Mucosa of descending colon (tissue), 3 donors: Measurements from ENCODE around the gene PTPRN2. TPM values are rescaled to one million over a fixed set of nuclear protein-coding genes. Genes with fewer than 3 reads are reported as not detected.
"Not testable (repeated sequence)": the region's sequence is repeated elsewhere in the genome, so short reads cannot be mapped to it uniquely, and the experiment has no call there.

Source experiments
- ATAC-seq: fragments of 200-7000 bp; cut with Tn5 transposase; one replicate; pipeline ENCODE4 v1.9.1; 2020; ENCODE audit warnings: mild to moderate bottlenecking, moderate library complexity
- DNase-seq, 3 donors: peaks; one replicate each; pipeline ENCODE4 v3.0.0-alpha.2; 2020
- H3K36me3 ChIP-seq: fragments of 200-600 bp; one replicate; pipeline ENCODE4 v1.8.0; 2021; ENCODE audit warnings: low read depth, mild to moderate bottlenecking
- H3K4me1 ChIP-seq: fragments of 200-600 bp; one replicate; pipeline ENCODE4 v1.8.0; 2021; ENCODE audit warnings: low read depth, mild to moderate bottlenecking
- H3K4me3 ChIP-seq: fragments of 200-600 bp; one replicate; pipeline ENCODE4 v1.8.0; 2021; ENCODE audit warnings: mild to moderate bottlenecking
- H3K9me3 ChIP-seq: fragments of 200-600 bp; one replicate; pipeline ENCODE4 v1.8.0; 2021; ENCODE audit warnings: mild to moderate bottlenecking
- intact Hi-C, 2 donors: fragments of 100-400 bp; cut with DNase I in 1 of 2; cut with micrococcal nuclease in 1 of 2; formaldehyde crosslinking; loops; one replicate each; pipeline versions ENCODE4 v1.11.0 to v1.11.1; 2022; cut with DNase I, micrococcal nuclease
- total RNA-seq, 3 donors: library from RNA; stranded (reverse); fragmentation: NEBNext Ultra II Directional in 2 of 3; extraction: Animal tissue kit (Norgen Biotek cat#: 25700) in 2 of 3; gene quantifications; one replicate each; pipeline versions ENCODE4 v1.2.1 to v1.2.4, GENCODE V29; 2021 to 2023
- TF ChIP-seq, protein P1 (sequence below): fragments of 200-600 bp; IDR thresholded peaks from one replicate; pipeline ENCODE4 v1.8.0; 2022; ENCODE audit warnings: antibody characterized with exemption, mild to moderate bottlenecking
- donor health status: DM: no; HTN: no; CAD: no; lungs with moderate emphysema.
- donor health status: DM: no; HTN: no; CAD: no.
- donor health status: DM: no; HTN: yes; CAD: no.

Gene PTPRN2
- total RNA-seq, 3 donors from 2014 or later = 12.5 to 28.0 (median 26.2) TPM

DNA sequence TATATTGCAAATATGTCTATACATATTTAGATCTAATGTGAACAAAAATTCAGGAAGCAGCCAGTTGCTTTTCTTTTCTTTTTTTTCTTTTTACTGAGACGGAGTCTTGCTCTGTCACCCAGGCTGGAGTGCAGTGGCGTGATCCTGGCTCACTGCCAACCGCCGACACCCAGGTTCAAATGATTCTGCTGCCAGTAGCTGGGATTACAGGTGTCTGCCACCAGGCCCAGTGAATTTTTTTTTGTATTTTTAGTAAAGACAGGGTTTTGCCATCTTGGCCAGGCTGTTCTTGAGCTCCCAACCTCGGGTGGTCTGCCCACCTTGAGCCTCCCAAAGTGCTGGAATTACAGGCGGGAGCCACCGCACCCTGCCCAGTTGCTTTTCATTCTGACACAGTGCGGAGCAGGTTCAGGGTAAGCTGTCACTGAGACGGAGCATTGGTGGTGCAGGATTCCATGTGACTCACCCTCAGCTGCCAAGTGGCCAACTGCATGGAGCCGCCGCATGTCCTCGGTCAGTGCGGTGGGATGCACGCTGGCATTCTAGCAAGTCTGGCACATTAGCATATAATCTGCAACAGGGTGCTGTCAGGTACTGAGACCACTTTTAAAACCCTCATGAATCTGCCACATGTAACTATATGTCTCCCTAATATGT is 888.1 kb downstream of the PTPRN2 start:
- H3K4me1 ChIP-seq = no peaks in the 10 kb centered on the region
- intact Hi-C loops = no loop called here

DNA sequence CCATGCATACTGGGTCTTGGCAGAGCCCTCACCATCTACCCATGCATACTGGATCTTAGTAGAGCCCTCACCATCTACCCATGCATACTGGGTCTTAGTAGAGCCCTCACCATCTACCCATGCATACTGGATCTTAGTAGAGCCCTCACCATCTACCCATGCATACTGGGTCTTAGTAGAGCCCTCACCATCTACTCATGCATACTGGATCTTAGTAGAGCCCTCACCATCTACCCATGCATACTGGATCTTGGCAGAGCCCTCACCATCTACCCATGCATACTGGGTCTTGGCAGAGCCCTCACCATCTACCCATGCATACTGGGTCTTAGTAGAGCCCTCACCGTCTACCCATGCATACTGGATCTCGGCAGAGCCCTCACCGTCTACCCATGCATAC is 890.3 kb downstream of the PTPRN2 start:
- intact Hi-C loops, DNase-seq, H3K4me1 ChIP-seq, ATAC-seq, H3K36me3 ChIP-seq, H3K9me3 ChIP-seq, H3K4me3 ChIP-seq: not testable (repeated sequence)

More for the DNA sequence above, 888.1 kb downstream of the PTPRN2 start:
- Histone ChIP-seq H3K36me3 (no peaks in the 10 kb centered on the region), H3K9me3 (no peaks in the 10 kb centered on the region), H3K4me3 (no peak overlapping the region)
- no peak for ATAC-seq
- TF ChIP-seq, protein P1, sequence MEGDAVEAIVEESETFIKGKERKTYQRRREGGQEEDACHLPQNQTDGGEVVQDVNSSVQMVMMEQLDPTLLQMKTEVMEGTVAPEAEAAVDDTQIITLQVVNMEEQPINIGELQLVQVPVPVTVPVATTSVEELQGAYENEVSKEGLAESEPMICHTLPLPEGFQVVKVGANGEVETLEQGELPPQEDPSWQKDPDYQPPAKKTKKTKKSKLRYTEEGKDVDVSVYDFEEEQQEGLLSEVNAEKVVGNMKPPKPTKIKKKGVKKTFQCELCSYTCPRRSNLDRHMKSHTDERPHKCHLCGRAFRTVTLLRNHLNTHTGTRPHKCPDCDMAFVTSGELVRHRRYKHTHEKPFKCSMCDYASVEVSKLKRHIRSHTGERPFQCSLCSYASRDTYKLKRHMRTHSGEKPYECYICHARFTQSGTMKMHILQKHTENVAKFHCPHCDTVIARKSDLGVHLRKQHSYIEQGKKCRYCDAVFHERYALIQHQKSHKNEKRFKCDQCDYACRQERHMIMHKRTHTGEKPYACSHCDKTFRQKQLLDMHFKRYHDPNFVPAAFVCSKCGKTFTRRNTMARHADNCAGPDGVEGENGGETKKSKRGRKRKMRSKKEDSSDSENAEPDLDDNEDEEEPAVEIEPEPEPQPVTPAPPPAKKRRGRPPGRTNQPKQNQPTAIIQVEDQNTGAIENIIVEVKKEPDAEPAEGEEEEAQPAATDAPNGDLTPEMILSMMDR = no peak
- no peak for DNase-seq

DNA sequence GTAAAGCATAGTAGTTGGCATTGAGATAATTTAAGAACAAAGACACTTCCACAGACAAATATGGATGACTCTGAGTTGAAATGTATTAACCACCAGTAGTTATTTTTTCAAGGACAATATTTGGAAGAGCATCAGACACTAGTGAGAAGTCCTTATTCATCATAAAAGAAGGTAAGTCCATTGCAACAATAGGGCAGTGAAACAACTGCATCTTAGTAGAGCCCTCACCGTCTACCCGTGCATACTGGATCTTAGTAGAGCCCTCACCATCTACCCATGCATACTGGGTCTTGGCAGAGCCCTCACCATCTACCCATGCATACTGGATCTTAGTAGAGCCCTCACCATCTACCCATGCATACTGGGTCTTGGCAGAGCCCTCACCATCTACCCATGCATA is 892.0 kb downstream of the PTPRN2 start:
- intact Hi-C loops, H3K9me3 ChIP-seq, ATAC-seq, DNase-seq, H3K4me3 ChIP-seq, H3K36me3 ChIP-seq: not testable (repeated sequence)
- H3K4me1 ChIP-seq = peaks cover 15% of the 10 kb centered on the region

DNA sequence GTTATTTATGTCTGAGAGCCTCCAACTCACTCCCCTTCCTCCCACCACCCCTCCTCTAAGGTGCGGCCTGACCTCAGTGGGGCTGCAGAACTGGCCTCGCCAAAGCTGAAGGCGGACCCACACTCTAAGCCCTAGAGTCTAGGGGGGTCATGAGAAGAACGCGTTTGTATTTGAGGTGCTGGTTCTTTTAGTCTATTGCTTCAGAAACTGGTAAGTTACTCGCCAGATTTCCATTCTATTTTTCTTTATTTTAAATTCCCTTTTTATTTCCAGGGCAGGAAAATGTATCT is 893.3 kb downstream of the PTPRN2 start:
- DNase-seq (no peak), ATAC-seq (no peak)
- Histone ChIP-seq H3K4me1 (peaks cover 27% of the 10 kb centered on the region), H3K4me3 (no peak overlapping the region), H3K9me3 (no peaks in the 10 kb centered on the region), H3K36me3 (no peaks in the 10 kb centered on the region)
- TF ChIP-seq, protein P1 = no peak
- intact Hi-C loops = no loop called here

DNA sequence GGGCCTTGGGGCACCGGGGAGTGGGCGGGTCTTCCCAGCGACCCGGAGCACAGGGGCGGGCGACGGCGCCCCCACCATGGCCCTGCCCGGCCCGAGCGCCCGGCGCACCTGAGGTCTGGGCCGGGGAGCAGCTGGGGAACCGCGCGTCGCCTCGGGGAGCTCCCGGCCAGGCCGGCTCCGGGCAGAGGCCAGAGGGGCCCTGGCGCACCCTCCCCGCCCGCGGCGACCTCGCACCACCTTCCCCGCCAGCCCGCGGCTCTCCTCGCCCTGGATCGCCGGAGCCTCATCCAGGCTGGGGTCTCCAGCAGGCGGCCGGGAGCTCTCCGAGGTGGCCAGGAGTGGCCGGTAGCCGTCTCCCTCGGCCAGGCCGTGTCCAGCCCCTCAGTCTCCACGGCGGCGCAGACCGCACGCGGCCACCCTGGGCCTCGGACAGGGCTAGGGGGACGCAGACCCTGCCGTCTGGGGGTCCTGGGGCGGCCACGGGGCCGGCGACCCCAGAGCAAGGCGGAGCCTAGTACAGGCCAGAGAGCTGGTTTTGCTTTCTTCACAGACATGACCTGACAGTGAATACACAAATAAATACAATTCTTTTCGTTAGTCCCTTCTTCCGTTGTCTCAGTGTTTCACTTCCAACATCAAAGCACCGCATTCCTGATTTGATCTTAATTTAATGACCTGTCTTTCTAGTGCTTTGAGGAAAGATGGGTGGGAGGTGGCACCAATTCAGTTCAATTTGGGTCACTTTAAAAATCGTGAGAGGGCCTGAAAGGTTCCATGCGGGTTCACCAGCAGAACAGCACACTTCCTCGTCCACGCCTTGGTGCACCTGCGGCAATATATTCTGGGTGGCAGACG is 893.9 kb downstream of the PTPRN2 start:
- ATAC-seq = no peak

DNA sequence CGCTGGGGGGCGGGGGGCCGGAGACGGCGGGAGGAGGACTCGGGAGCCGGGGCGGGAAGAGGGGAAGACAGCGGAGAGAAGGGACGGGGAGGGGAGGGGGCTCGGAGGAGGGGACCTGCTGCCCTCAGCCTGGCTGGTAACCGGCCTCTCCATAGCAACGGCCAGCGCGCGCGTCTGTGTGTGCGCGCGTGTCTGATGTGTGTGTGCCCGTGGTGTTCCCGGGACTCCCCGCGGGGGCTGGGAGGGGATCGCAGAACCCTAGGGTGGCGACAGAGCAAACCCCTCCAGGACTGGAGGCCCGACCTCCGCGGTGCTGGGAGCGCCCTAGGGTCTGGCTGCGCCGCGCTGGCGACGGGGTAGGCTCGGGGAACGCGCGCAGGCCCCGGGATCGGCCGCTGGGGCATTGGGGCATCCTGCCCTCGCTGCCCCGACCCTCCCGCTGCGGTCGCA is 894.5 kb downstream of the PTPRN2 start:
- ATAC-seq (no peak), DNase-seq (no peak)
- TF ChIP-seq, protein P1 = no peak
- no peaks in the 10 kb centered on the region for H3K36me3 ChIP-seq
- H3K4me1 ChIP-seq = peaks cover 33% of the 10 kb centered on the region
- no peak overlapping the region for H3K4me3 ChIP-seq
- intact Hi-C loops = no loop called here
- no peaks in the 10 kb centered on the region for H3K9me3 ChIP-seq

More for the DNA sequence above, 893.9 kb downstream of the PTPRN2 start:
- intact Hi-C loops = no loop called here
- Histone ChIP-seq H3K4me3 (no peak overlapping the region), H3K36me3 (no peaks in the 10 kb centered on the region), H3K4me1 (peaks cover 32% of the 10 kb centered on the region), H3K9me3 (no peaks in the 10 kb centered on the region)
- TF ChIP-seq, protein P1 = no peak
- DNase-seq = no peak
